ENCODE measurements around the gene GOLGA8S.
"Not testable (repeated sequence)": the region's sequence is repeated elsewhere in the genome, so short reads cannot be mapped to it uniquely, and the experiment has no call there.

Gene GOLGA8S

DNA sequence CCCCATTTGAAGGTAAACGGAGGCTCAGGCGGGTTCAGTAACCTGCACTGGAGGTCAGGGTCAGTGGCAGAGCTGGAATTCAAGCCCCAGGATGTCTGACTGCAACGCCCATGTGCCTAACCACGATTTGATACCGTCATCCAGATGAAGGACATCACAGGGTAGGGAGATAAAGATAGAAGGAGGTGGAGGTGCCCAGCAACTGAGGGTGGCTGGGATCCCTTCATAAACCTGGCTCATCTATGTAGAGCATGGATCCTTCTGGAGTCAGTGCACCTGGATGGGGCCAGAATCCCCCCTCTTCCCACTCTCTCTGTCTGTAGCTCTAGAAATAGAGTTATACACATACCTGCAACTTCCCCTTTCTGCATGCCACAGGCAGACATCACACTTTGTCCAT is 41.3 kb downstream of the GOLGA8S start:
- in situ Hi-C loops (cut with MboI; ENCODE audit: low sequenced_read_pairs) = no loop called here

DNA sequence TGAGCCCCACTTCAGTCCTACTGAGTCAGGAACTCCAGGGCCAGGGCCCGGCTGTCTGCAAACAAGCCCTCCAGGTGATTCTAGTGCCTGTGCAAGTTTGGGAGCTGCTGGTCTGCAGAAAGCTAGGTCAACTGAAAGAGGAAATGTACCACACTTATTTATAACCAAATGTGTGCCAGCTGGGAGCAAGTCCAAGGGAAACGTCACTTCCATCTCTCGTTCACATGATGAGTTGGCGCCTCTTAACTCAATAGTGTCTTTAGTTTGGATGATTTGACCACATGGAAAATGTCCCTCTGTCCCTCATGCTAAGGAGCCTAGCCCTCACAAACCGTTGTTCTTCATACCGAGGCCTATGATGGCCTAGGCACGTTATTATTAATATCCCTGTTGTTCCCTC is 43.2 kb downstream of the GOLGA8S start:
- in situ Hi-C loops (cut with MboI; ENCODE audit: low sequenced_read_pairs) = no loop called here

- in situ Hi-C loops (cut with MboI; ENCODE audit: low sequenced_read_pairs) = not testable (repeated sequence)
Measured at GRCh38 chr15:23398357-23398756, 43.8 kb downstream of the GOLGA8S start.

DNA sequence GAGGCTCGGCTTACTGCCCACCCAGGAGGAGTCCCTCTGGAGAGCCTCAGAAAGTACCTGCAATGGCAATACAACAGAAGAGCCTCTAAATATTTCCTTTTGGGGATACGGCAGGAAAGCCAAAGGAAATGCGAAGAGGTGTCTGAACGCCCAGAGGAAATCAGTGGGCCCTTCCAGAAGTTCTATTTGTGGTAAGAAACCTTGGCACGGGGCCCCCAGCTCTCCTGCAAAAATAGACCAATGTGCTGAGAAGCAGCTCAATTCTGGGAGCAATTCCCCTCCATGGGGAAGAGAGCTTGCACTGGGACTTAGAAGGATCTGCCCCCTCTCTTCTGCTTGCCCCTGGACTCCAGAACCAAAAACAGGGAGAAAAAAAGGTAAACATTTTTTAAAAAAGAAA is 44.7 kb downstream of the GOLGA8S start:
- in situ Hi-C loops (cut with MboI; ENCODE audit: low sequenced_read_pairs) = not testable (repeated sequence)

- in situ Hi-C loops (cut with MboI; ENCODE audit: low sequenced_read_pairs) = no loop called here
Measured at GRCh38 chr15:23401627-23402026, 47.1 kb downstream of the GOLGA8S start.

- in situ Hi-C loops (cut with MboI; ENCODE audit: low sequenced_read_pairs) = no loop called here
Measured at GRCh38 chr15:23402140-23402539, 47.6 kb downstream of the GOLGA8S start.

- in situ Hi-C loops (cut with MboI; ENCODE audit: low sequenced_read_pairs) = no loop called here
Measured at GRCh38 chr15:23402544-23402943, 48.0 kb downstream of the GOLGA8S start.

GRCh38 chr15:23403550-23403949 is 49.0 kb downstream of the GOLGA8S start:
- in situ Hi-C loops (cut with MboI; ENCODE audit: low sequenced_read_pairs) = no loop called here

- in situ Hi-C loops (cut with MboI; ENCODE audit: low sequenced_read_pairs) = no loop called here
Measured at GRCh38 chr15:23411841-23412240, 57.3 kb downstream of the GOLGA8S start.

DNA sequence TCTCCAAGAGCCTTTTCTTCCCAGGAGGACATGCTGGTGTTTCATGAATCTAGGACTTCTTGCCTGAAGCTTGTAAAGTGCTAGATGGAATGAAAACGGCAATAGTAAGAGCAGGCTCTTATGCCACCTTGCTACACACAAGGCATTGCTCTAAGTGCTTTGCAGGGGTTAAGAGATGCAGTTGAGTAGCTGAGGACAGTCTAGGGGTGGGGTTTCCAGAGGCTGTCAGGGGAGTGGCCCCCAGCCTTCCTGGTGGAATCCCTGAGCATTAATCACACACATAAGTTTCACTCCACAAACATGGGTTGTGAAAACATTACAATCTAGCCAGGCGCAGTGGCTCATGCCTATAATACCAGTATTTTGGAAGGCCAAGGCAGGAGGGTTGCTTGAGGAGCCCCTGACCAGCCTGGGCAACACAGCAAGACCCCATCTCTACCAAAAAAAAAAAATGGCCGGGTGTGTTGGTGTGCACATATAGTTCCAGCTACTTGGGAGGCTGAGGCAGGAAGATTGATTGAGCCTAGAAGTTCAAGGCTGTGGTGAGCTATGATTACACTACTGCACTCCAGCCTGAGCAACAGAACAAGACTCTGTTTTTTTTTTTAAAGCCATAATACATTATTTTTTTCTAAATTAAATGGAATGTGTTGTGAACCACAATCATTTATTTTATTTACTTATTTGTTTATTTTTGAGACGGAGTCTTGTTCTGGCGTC is 58.5 kb downstream of the GOLGA8S start:
- in situ Hi-C loops (cut with MboI; ENCODE audit: low sequenced_read_pairs) = not testable (repeated sequence)

All from HL-60/S4 (cell line).